HepG2 (cell line): Measurements from ENCODE around the gene KIAA1217.

Experiments
- ZNF274 ChIP-seq: sonication (generic); formaldehyde crosslinking; IDR thresholded peaks from 2 replicates; pipeline ENCODE4 v1.5.1; 2020; ENCODE audit warnings: mild to moderate bottlenecking, missing genetic modification reagents
- ZNF619 ChIP-seq: sonication (generic); formaldehyde crosslinking; IDR thresholded peaks from 2 replicates; pipeline ENCODE4 v1.4.0; 2020; ENCODE audit warnings: mild to moderate bottlenecking, missing genetic modification reagents

DNA sequence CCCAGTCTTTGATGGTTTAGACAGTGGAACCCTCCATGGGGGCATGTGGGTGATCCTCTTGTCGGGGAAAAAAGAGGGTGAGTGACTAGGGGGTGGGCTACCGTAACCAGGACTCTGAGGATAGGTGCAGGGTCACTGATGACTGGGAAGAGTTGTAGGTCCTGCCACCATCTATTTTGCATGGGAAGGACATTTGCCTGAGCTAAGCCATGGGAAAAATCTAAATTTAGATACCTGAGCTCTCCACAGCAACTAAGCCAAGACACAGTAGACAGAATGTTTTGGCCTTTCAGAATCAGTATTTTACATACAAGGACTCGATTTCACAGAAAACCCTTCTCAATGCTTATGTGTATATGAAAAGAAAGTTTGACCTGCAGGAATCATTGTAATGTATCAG lies 52.7 kb downstream of the KIAA1217 start:
- TF ChIP-seq ZNF274 (CRISPR knock-in tag) = no peak
- TF ChIP-seq ZNF619 (CRISPR knock-in tag) = no peak
